GM23248 (cell line): ENCODE results near the gene TMEM217.

ENCODE experiments used
- EZH2 ChIP-seq: fragments of 200-600 bp; sonication (generic); IDR thresholded peaks from 2 replicates; pipeline ENCODE4 v1.6.1; 2018; ENCODE audit warnings: antibody characterized with exemption, mild to moderate bottlenecking; ENCODE audit not compliant: insufficient read depth, poor library complexity, severe bottlenecking
- EZH2phosphoT487 ChIP-seq: fragments of 200-600 bp; sonication (generic); IDR thresholded peaks from 2 replicates; pipeline ENCODE4 v1.6.1; 2018; ENCODE audit warnings: antibody characterized with exemption, moderate library complexity, mild to moderate bottlenecking, low read depth; ENCODE audit not compliant: insufficient read depth

DNA sequence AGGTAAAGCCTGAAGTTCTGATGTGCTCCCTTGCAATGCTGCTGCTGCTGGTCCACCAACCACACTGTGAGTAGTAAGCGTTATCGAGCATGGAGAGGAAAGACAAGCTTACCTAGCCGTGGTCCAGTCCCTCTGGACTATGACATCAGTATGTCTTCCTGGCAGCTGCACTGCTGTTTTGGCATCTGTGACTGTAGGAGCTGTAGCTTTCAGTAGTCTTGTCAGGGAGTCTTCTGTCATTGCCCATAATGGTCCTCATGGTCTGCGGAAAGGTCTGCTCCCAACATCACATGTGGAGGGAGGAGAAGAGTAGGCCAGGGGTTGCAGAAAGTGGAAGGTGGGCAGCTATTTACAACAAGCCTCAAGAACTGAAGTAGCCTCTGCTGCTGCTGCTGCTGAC, 26.8 kb upstream of the TMEM217 start:
- TF ChIP-seq EZH2, result no peak
- no peak for TF ChIP-seq EZH2phosphoT487
